ENCODE measurements around the gene NGFR.

NGFR gene

GRCh38 chr17:49509588-49509917 is 14.5 kb downstream of the NGFR start:
- 95% methylated on average over 2 of the region's 3 CpGs for WGBS (ENCODE audit: insufficient coverage)
- POLR2A ChIA-PET, result no interaction called here
- peaks cover 0 to 29% (median 11%) of the 10 kb centered on the region in 5 experiments for H3K27me3 ChIP-seq (replicated peaks in 2 of 5; ENCODE audit: control insufficient read depth in 4 of 5, insufficient read depth in 5 of 5, low read length in 4 of 5)

GRCh38 chr17:49510059-49510719 is 15.1 kb downstream of the NGFR start:
- 99% methylated on average over 9 of the region's 13 CpGs for WGBS (ENCODE audit: insufficient coverage)
- no peaks in the 10 kb centered on the region for H3K36me3 ChIP-seq (ENCODE audit: control insufficient read depth in 4 of 4, insufficient read depth in 4 of 4, low read length in 3 of 4)
- peaks cover 0 to 30% (median under 1%) of the 10 kb centered on the region in 4 experiments for H3K4me1 ChIP-seq (ENCODE audit: control extremely low read depth in 1 of 4, control insufficient read depth in 4 of 4, insufficient read depth in 4 of 4, low read length in 3 of 4)
- no peaks in the 10 kb centered on the region for H3K9me3 ChIP-seq (ENCODE audit: control extremely low read depth in 1 of 5, control insufficient read depth in 4 of 5, insufficient read depth in 2 of 5, low read depth in 1 of 5, low read length in 4 of 5)
- POLR2A ChIA-PET, result no interaction called here
- CTCF ChIA-PET, result interaction anchor here (0.7 to 3.1 kb wide), 4 partner anchors 8 to 811 kb away, joined by 3 to 13 read pairs (median 3); no protein-coding TSS in a partner anchor
- H3K27me3 ChIP-seq (replicated peaks in 2 of 5; ENCODE audit: control insufficient read depth in 4 of 5, insufficient read depth in 5 of 5, low read length in 4 of 5), result peaks cover 0 to 29% (median 11%) of the 10 kb centered on the region in 5 experiments
- DNase-seq, result no peak
- H3K27ac ChIP-seq (ENCODE audit: insufficient read depth in 1 of 2, low read depth in 1 of 2, low read length in 2 of 2, poor library complexity in 1 of 2, severe bottlenecking in 2 of 2), result no peak overlapping the region
- H3K4me3 ChIP-seq (ENCODE audit: control insufficient read depth in 1 of 7, extremely low read depth in 1 of 7, insufficient read depth in 4 of 7, low read depth in 2 of 7, low read length in 6 of 7), result no peak overlapping the region

More at GRCh38 chr17:49509588-49509917, 14.5 kb downstream of the NGFR start:
- H3K4me1 ChIP-seq (ENCODE audit: control extremely low read depth in 1 of 4, control insufficient read depth in 4 of 4, insufficient read depth in 4 of 4, low read length in 3 of 4), result peaks cover 0 to 24% (median 0%) of the 10 kb centered on the region in 4 experiments
- no peak overlapping the region for H3K27ac ChIP-seq (ENCODE audit: insufficient read depth in 1 of 2, low read depth in 1 of 2, low read length in 2 of 2, poor library complexity in 1 of 2, severe bottlenecking in 2 of 2)
- no peak overlapping the region for H3K4me3 ChIP-seq (ENCODE audit: control insufficient read depth in 1 of 7, extremely low read depth in 1 of 7, insufficient read depth in 4 of 7, low read depth in 2 of 7, low read length in 6 of 7)
- CTCF ChIA-PET, result interaction anchor here (0.9 to 3.1 kb wide), 2 partner anchors 12 to 48 kb away, joined by 3 to 13 read pairs; no protein-coding TSS in a partner anchor
- DNase-seq, result no peak
- H3K9me3 ChIP-seq (ENCODE audit: control extremely low read depth in 1 of 5, control insufficient read depth in 4 of 5, insufficient read depth in 2 of 5, low read depth in 1 of 5, low read length in 4 of 5), result no peaks in the 10 kb centered on the region
- H3K36me3 ChIP-seq (ENCODE audit: control insufficient read depth in 4 of 4, insufficient read depth in 4 of 4, low read length in 3 of 4), result no peaks in the 10 kb centered on the region

- POLR2A ChIA-PET, result no interaction called here
- H3K27ac ChIP-seq (ENCODE audit: insufficient read depth in 1 of 2, low read depth in 1 of 2, low read length in 2 of 2, poor library complexity in 1 of 2, severe bottlenecking in 2 of 2), result no peak overlapping the region
- peaks cover 0 to 27% (median 11%) of the 10 kb centered on the region in 5 experiments for H3K27me3 ChIP-seq (replicated peaks in 2 of 5; ENCODE audit: control insufficient read depth in 4 of 5, insufficient read depth in 5 of 5, low read length in 4 of 5)
- no peaks in the 10 kb centered on the region for H3K36me3 ChIP-seq (ENCODE audit: control insufficient read depth in 4 of 4, insufficient read depth in 4 of 4, low read length in 3 of 4)
- H3K9me3 ChIP-seq (ENCODE audit: control extremely low read depth in 1 of 5, control insufficient read depth in 4 of 5, insufficient read depth in 2 of 5, low read depth in 1 of 5, low read length in 4 of 5), result no peaks in the 10 kb centered on the region
- no peak for DNase-seq
- H3K4me3 ChIP-seq (ENCODE audit: control insufficient read depth in 1 of 7, extremely low read depth in 1 of 7, insufficient read depth in 4 of 7, low read depth in 2 of 7, low read length in 6 of 7), result no peak overlapping the region
- 94% methylated on average over 3 of the region's 5 CpGs for whole genome bisulfite sequencing (ENCODE audit: insufficient coverage)
- CTCF ChIA-PET, result interaction anchor here (0.7 to 3.1 kb wide), 4 partner anchors 8 to 812 kb away, joined by 3 to 13 read pairs (median 3); no protein-coding TSS in a partner anchor
- H3K4me1 ChIP-seq (ENCODE audit: control extremely low read depth in 1 of 4, control insufficient read depth in 4 of 4, insufficient read depth in 4 of 4, low read length in 3 of 4), result peaks cover 0 to 36% (median 3%) of the 10 kb centered on the region in 4 experiments
Measured at GRCh38 chr17:49510720-49511110, 15.6 kb downstream of the NGFR start.

GRCh38 chr17:49511810-49512209 is 16.7 kb downstream of the NGFR start:
- DNase-seq, result no peak
- Histone ChIP-seq H3K27ac (ENCODE audit: insufficient read depth in 1 of 2, low read depth in 1 of 2, low read length in 2 of 2, poor library complexity in 1 of 2, severe bottlenecking in 2 of 2) (no peak overlapping the region), H3K4me3 (ENCODE audit: control insufficient read depth in 1 of 7, extremely low read depth in 1 of 7, insufficient read depth in 4 of 7, low read depth in 2 of 7, low read length in 6 of 7) (no peak overlapping the region), H3K9me3 (ENCODE audit: control extremely low read depth in 1 of 5, control insufficient read depth in 4 of 5, insufficient read depth in 2 of 5, low read depth in 1 of 5, low read length in 4 of 5) (no peaks in the 10 kb centered on the region), H3K36me3 (ENCODE audit: control insufficient read depth in 4 of 4, insufficient read depth in 4 of 4, low read length in 3 of 4) (no peaks in the 10 kb centered on the region), H3K4me1 (ENCODE audit: control extremely low read depth in 1 of 4, control insufficient read depth in 4 of 4, insufficient read depth in 4 of 4, low read length in 3 of 4) (peaks cover 0 to 41% (median 3%) of the 10 kb centered on the region in 4 experiments), H3K27me3 (replicated peaks in 2 of 5; ENCODE audit: control insufficient read depth in 4 of 5, insufficient read depth in 5 of 5, low read length in 4 of 5) (peaks cover 0 to 26% (median 11%) of the 10 kb centered on the region in 5 experiments)
- ChIA-PET CTCF (interaction anchor here (1.3 kb wide), 1 partner anchor 9 kb away, joined by 3 read pairs; no protein-coding TSS in a partner anchor), POLR2A (no interaction called here)
- 86% methylated on average over 16 of the region's 16 CpGs for WGBS (ENCODE audit: insufficient coverage)

GRCh38 chr17:49512296-49513043 is 17.4 kb downstream of the NGFR start:
- Histone ChIP-seq H3K27me3 (replicated peaks in 2 of 5; ENCODE audit: control insufficient read depth in 4 of 5, insufficient read depth in 5 of 5, low read length in 4 of 5) (peaks cover 0 to 20% (median 6%) of the 10 kb centered on the region in 5 experiments), H3K27ac (ENCODE audit: insufficient read depth in 1 of 2, low read depth in 1 of 2, low read length in 2 of 2, poor library complexity in 1 of 2, severe bottlenecking in 2 of 2) (no peak overlapping the region), H3K36me3 (ENCODE audit: control insufficient read depth in 4 of 4, insufficient read depth in 4 of 4, low read length in 3 of 4) (no peaks in the 10 kb centered on the region), H3K4me1 (ENCODE audit: control extremely low read depth in 1 of 4, control insufficient read depth in 4 of 4, insufficient read depth in 4 of 4, low read length in 3 of 4) (peaks cover 0 to 41% (median 3%) of the 10 kb centered on the region in 4 experiments), H3K9me3 (ENCODE audit: control extremely low read depth in 1 of 5, control insufficient read depth in 4 of 5, insufficient read depth in 2 of 5, low read depth in 1 of 5, low read length in 4 of 5) (no peaks in the 10 kb centered on the region), H3K4me3 (ENCODE audit: control insufficient read depth in 1 of 7, extremely low read depth in 1 of 7, insufficient read depth in 4 of 7, low read depth in 2 of 7, low read length in 6 of 7) (no peak overlapping the region)
- 87% methylated on average over 24 of the region's 26 CpGs for WGBS (ENCODE audit: insufficient coverage)
- ChIA-PET CTCF (no interaction called here), POLR2A (no interaction called here)
- DNase-seq, result no peak

- POLR2A ChIA-PET, result no interaction called here
- CTCF ChIA-PET, result no interaction called here
- Histone ChIP-seq H3K4me1 (ENCODE audit: control extremely low read depth in 1 of 4, control insufficient read depth in 4 of 4, insufficient read depth in 4 of 4, low read length in 3 of 4) (peaks cover 0 to 41% (median 3%) of the 10 kb centered on the region in 4 experiments), H3K9me3 (ENCODE audit: control extremely low read depth in 1 of 5, control insufficient read depth in 4 of 5, insufficient read depth in 2 of 5, low read depth in 1 of 5, low read length in 4 of 5) (no peaks in the 10 kb centered on the region), H3K36me3 (ENCODE audit: control insufficient read depth in 4 of 4, insufficient read depth in 4 of 4, low read length in 3 of 4) (no peaks in the 10 kb centered on the region), H3K27ac (ENCODE audit: insufficient read depth in 1 of 2, low read depth in 1 of 2, low read length in 2 of 2, poor library complexity in 1 of 2, severe bottlenecking in 2 of 2) (no peak overlapping the region), H3K27me3 (replicated peaks in 2 of 5; ENCODE audit: control insufficient read depth in 4 of 5, insufficient read depth in 5 of 5, low read length in 4 of 5) (peaks cover 0 to 14% (median 4%) of the 10 kb centered on the region in 5 experiments), H3K4me3 (ENCODE audit: control insufficient read depth in 1 of 7, extremely low read depth in 1 of 7, insufficient read depth in 4 of 7, low read depth in 2 of 7, low read length in 6 of 7) (no peak overlapping the region)
- 75% methylated on average over 6 of the region's 6 CpGs for WGBS (ENCODE audit: insufficient coverage)
- no peak for DNase-seq
Measured at GRCh38 chr17:49513044-49513395, 17.9 kb downstream of the NGFR start.

- Histone ChIP-seq H3K27ac (ENCODE audit: insufficient read depth in 1 of 2, low read depth in 1 of 2, low read length in 2 of 2, poor library complexity in 1 of 2, severe bottlenecking in 2 of 2) (no peak overlapping the region), H3K27me3 (replicated peaks in 2 of 5; ENCODE audit: control insufficient read depth in 4 of 5, insufficient read depth in 5 of 5, low read length in 4 of 5) (peaks cover 0 to 9% (median 0%) of the 10 kb centered on the region in 5 experiments), H3K4me1 (ENCODE audit: control extremely low read depth in 1 of 4, control insufficient read depth in 4 of 4, insufficient read depth in 4 of 4, low read length in 3 of 4) (peaks cover 0 to 41% (median 3%) of the 10 kb centered on the region in 4 experiments), H3K4me3 (ENCODE audit: control insufficient read depth in 1 of 7, extremely low read depth in 1 of 7, insufficient read depth in 4 of 7, low read depth in 2 of 7, low read length in 6 of 7) (no peak overlapping the region), H3K36me3 (ENCODE audit: control insufficient read depth in 4 of 4, insufficient read depth in 4 of 4, low read length in 3 of 4) (no peaks in the 10 kb centered on the region), H3K9me3 (ENCODE audit: control extremely low read depth in 1 of 5, control insufficient read depth in 4 of 5, insufficient read depth in 2 of 5, low read depth in 1 of 5, low read length in 4 of 5) (no peaks in the 10 kb centered on the region)
- WGBS (ENCODE audit: insufficient coverage), result 100% methylated on average over 4 of the region's 8 CpGs
- POLR2A ChIA-PET, result no interaction called here
- CTCF ChIA-PET, result interaction anchor here (1.6 kb wide), 1 partner anchor 43 kb away, joined by 6 read pairs; no protein-coding TSS in a partner anchor
- no peak for DNase-seq
Measured at GRCh38 chr17:49513641-49514040, 18.5 kb downstream of the NGFR start.

Measured in common myeloid progenitor, CD34-positive (primary cell).